ENCODE data around the gene NSUN5.
"Not testable (repeated sequence)": the region's sequence is repeated elsewhere in the genome, so short reads cannot be mapped to it uniquely, and the experiment has no call there.

The NSUN5 gene

DNA sequence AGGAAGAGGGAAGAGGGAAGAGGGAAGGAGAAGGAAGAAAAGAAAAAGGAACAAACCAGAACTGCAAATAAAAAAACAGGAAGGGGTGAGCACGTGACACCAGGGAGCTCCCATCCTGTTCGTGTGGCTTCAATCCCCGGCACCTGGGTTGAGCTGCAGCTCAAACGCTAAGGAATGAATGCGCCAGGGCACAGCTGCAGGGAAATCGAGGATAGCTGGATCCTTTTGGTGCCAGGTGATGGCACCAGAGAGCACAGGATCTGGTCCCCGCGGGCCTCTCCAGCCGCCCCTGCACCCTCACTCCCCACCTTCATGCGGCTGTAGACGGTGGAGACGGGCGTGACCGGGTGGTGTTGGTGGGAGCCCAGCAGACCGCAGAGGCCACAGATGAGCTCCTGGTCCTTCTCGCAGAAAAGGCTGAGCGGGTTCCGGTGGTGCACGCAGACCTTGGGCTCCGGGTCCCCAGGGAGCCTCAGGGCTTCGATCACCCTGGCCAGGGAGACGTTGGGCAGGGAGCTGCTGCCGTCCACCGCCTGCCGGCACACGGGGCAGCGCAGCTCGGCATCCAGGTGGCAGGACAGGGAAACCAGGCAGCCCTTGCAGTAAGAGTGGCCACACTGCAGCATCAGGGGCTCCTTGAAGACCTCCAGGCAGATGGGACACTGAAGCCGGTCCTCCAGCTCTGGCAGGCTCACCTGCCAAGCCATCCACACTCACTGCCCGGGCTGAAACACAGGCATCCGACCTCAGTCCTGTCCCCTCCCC is 15.6 kb upstream of the NSUN5 start:
- DNase-seq: peak; percentile 66

DNA sequence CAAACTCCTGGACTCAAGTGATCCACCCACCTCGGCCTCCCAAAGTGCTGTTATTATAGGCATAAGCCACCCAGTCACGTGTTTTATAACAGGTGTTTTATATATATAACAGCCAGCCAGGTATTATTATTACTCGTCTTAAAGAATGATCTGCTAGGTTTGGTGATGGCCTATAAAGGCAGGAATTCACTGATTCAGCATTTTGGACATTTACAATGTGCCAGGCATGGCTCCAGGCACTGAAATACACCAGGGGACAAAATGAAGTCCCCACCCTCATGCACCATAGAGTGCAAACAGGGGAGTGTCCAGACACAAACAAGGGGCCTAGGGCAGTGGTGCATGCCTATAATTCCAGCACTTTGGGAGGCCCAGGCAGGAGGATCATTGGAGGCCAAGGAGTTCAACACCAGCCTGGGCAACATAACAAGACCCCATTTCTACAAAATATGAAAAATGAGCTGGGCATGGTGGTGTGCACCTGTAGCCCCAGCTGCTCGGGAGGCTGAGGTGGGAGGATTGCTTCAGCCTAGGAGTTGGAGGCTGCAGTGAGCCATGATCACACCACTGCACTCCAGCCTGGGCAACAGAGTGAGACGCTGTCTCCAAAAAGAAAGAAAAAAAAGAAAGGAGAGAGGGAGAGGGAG is 14.9 kb upstream of the NSUN5 start:
- not testable (repeated sequence) for DNase-seq

DNA sequence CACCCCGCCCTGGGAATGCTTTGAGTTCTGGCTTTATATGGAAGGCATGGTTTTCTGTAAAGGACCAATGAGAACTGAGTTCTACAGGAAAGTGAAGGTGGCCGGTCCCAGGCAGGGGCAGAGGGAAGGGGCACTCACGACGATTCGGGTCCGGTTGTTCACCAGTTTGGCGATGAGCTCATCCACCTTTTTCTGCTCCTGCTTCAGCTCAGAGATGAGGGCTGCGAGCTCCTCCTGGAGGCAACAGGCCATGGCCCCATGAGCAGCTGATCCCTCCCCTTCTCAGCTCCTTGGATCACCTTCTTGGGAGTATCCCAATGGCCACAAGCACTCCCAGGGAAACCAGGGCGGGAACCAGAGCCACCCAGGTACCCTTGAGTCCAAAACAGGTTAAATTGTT is 11.4 kb upstream of the NSUN5 start:
- DNase-seq: not testable (repeated sequence)

DNA sequence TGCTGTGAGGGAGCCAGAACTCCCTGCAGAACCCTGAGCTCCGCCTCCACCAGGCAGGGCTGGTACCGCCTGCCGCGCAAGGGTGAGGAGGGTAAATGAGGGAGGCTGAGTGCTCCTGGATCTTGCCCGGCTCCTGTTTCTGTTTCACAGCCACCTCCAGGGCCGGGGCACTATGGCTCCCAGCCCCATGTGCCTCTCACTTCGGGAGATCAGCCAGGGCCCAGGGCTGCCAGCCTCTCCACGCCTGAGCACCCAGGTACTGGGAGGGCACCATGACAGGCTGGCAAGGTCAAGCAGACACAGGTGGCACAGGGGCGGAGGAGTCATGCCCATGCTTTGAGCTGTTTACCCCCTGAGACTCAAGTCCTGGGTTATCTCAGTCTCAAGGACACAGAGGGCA is 10.9 kb upstream of the NSUN5 start:
- not testable (repeated sequence) for DNase-seq

DNA sequence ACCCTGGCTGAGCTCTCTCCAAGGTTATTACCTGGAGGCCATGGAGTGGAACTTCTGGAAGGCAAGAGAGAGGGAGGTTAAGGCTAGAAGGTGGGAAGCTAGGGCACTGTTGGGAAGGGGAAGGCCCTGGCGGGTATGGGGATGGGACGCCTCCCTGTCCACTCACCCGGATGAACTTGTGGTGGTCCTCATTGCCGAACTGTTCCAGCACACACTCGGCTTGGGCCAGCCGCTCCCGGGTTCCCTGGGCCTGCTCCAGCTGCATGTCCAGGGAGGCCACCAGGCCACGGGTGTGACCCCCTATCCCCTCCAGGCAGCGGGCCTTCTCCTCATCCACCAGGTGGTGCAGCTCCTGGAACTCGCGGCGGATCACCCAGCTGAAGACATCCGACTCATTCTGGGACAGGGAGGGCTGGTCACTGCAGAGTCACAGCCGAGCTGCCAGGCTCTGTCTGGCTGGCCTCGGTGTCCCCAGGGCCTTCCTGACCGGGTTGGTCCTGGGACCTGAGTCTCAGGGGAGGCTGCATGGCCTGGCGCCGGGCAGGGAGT is 10.1 kb upstream of the NSUN5 start:
- DNase-seq: not testable (repeated sequence)

DNA sequence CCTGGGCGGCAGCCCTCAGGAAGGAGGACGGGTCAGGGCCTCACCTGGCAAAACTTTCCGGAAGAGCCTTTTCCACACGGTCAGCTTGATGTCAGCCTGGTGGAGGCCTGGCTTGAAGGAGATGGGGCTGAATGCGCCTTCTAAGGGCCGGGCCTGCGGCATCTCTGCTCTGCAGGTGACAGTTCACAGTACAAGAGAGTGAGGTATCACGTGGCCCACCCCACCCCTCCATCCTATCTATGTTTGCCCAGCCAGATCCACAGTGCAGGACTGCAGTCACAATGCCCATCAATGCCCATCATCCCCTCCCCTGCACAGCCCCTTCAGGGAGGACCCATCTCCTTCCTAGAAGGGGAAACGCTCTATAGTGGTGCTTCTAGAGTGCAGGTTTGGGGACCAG is 7.9 kb upstream of the NSUN5 start:
- no peak for DNase-seq

DNA sequence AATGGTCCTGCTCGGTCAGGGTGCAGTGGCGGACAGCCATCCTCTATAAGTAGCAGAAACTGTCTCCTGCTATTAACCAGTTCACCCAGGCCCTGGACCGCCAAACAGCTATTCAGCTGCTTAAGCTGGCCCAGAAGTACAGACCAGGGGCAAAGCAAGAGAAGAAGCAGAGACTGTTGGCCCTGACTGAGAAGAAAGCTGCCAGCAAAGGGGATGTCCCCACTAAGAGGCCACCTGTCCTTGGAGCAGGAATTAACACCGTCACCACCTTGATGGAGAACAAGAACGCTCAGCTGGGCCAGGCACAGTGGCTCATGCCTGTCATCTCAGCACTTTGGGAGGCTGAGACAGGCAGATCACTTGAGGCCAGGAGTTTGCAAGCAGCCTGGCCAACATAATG is 5.6 kb upstream of the NSUN5 start:
- no peak for DNase-seq

DNA sequence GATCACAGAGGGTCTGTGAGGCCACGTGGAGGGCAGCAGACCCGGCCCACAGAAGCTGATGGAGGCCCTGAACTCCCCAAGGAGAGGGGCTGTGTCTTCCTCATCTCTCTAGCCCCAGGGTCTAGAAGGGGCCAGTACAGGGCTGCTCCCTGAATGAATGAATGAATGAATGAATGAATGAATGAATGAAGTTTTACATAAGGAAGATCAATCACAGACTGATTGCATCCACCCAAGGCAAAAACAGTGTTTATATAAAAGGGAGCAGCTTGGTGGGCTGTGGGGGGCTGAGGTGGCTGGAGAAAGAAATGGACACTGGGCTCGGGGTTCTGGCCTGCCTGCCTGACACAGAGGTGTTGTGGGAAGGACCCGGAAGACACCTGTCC is 4.9 kb upstream of the NSUN5 start:
- no peak for DNase-seq

DNA sequence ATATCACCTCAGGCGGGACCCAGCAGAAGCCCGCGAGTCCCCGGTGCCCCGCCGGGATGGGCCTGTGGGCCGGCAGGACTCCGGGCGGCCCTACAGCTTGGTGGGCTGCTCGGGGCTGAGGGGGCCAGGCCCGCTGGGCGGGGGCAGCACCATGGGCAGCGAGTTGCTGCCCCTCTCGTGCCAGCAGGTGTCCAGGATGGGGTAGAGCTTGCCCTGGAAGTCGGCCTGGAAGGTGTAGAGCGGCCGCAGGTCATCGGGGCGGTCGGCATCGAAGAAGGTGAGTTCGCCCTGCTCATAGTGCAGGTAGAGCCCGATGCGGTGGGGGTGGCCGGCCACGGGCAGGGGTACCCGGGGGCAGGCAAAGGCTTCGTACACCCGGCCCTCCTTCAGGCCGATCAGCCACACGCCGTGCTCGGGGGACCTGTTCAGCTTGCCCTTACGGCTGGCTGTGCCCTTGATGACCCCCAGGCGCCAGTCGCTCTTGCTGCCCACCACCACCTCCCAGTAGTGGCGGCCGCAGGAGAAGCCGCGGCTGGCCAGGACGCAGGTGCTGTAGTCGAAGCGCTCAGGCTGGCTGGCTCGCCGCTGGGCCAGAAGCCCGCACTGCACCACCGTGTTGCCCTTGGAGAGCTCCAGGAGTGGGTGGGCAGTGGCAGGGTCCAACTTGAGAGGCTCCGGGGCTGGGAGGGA is 4.3 kb upstream of the NSUN5 start:
- DNase-seq: no peak

DNA sequence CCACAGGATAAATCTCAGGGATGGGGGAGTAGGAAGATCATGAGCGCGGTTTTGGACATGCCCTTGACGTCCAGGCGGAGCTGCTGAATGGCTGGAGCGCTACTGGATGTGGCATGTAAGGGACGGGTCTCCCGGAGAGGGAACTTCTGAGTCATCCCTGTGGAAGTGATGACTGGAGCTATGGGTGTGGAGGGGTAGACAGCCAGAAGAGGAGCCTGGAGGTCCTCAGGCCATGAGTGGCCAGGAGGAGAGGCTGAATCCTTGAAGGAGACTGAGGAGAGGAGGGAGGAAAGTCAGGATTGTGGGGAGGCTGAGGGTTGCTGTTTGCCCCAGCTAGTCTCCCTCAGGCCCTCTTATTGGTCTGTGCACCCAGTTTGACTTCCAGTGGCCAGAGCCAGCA is 2.8 kb upstream of the NSUN5 start:
- peak; percentile 25 for DNase-seq

DNA sequence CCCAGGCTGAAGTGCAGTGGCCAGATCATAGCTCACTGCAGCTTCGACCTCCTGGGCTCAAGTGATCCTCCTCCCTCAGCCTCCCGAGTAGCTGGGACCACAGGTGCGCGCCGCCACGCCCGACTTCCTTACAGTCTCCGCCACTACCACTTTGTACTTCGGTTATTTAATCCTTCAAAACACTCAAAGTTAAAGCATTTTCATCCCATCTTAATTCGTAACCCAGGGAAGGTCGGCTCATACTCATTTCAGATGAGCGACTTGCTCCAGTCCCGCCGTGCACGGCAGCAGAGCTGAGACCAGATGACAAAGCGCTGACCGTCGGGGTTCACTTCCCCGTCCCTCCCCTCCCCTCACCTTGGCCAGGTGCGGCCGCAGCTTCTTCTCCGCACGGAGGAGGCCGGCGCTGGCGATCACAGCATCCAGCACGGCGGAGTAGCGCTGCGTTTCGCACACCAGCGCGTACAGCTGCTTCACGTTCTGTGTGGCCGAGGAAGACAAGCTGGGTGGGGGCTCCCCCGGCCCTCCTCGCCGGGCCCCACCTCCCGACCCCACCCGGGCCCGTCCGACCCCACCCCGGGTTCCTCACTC is 457 bp downstream of the NSUN5 start:
- DNase-seq: no peak

DNA sequence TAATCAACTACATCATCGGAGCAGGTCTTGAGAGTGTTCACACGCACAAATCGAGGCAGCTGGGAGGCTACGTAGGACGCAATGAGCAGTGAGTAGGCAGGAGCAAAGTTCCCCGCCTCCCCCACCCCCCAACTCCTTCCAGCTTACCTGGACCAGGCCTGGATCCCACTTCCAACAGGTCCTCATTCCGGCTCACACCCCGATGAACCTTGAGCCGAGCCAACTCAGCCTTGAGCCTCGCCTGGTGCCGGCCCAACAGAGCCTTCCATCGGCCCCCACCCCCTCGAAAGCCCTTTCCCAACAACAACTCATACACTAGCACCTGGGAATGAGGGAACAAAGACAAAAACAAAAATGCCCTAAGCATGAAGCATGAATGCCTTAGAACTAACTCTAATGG is 1.2 kb downstream of the NSUN5 start:
- DNase-seq: no peak

DNA sequence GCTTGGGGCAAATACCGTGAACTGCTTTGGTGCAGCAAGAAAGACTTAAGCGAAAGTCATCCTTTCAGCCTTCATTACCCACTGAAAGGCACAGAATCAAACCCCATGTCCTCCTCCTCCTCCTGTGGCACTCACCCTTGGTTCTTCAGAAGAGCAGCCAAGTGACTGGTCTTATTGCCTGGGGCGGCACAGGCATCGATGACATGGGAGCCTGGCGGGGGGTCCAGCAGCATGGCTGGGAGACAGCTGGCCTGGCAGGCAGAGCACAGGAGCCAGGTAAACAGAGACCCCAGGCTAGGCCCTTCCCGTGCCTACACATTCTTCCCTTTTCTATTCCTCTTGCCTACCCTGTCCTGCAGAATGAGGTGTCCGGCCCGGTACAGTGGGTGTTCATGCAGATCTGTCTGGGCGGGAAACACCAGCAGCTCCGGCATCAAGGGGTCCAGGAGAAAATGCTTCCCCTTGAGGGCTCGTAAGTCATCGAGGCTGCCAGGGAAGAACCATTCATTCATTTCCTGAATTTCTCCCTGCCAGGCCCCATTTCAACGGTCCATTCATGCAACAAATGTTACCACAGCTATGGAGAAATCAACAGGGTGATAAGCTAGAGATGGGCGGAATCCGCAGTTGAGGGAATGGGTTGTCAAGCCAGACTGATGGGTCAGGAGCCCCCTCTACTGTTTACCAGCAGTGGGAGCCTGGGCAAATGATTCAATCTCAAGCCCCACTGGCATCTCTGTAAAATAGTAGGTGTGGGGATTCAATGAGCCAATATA is 3.8 kb downstream of the NSUN5 start:
- not testable (repeated sequence) for DNase-seq

DNA sequence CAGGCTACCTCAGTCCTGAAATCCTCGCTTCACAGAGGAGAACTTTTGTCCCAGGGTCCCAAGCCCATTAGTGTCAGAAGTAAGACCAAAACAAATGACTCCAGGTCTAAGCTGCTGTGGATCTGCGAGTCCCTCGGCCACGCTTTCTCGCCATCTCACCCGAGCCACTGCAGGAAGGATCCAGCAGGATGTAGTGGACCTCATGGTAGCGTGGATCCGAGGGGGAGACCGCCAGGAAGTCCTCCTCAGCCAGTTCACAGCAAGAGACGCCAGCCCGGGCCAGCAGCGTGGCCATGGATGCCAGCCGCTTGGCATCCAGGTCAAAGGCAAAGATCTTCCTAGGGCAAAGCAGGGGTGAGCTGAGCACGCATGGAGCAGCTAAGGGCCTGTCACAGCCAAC is 4.6 kb downstream of the NSUN5 start:
- no peak for DNase-seq

DNA sequence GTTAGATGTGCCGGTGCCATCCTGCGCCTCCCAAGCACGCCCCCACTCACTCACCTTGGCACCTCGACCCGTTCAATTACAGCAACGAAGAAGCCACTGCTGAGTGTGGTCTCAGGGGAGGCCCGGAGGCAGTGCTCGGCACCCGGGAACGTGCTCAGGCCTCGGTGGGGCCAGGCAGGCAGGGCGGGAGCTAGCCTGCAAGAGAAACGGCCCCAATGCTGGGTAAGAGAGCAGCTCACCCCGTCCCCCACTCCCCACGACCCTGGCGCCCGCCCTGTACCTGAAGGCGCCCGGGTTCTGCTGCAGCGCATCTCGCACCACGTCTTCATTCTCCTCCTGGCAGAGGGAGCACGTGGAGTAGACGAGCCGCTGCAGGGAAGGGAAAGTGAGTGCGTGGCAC is 5.1 kb downstream of the NSUN5 start:
- no peak for DNase-seq

DNA sequence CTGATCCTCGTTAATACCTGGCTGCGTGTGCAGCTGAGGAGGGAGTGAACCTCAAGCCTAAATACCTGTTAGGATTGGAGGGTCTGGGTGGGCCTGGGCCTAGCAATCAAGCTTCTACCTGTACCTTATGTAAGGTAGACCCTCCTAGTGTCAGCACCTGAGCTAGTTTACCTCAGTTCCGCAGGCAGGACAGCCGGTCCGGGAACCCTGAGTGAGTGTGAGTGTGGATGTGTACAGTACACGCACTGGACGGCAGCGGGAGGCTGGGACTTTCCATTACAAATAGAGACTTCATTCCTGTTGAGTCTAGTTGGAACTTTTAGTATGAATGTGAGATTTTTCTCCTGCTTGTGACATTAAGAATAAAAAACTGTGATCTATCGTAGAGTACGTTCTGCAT is 5.8 kb downstream of the NSUN5 start:
- not testable (repeated sequence) for DNase-seq

DNA sequence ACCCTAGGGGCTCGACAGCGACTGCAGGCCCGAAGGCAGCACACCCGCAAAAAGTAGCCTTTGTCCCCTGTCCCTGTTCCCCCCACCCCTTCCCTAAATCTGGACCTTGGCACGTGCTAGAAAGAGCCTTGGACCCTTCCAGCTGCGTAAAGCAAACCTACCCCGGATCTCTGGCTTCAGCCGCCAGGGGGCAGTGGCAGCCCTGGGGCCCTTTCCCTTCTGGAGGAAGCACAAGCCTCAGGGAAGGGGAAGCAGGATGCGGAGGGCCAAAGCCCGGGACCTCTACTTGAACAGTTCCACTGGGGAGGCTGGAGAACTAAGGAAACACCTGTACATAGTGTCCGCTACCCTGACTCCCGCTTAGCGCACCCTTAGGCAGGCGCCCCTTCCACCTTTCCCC is 7.5 kb downstream of the NSUN5 start:
- not testable (repeated sequence) for DNase-seq

DNA sequence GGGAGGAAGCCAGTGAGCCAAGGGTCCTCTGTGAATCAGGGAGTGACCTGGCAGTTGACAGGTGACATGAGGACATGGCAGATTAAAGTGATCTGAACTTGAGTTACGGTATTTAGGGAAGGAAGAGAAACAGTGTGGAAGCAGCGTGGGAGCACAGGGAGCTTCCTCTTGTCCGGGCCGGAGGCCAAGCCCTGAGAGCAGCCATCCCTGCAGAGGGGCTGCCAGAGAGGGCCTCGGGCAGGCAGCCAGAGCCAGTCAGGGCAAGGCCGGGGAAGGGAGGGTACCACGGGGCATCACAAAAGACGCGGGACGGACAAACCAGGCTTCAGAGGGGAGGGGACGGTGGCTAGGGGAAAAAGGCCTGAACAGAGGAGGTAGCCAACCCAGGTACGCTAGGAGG is 8.8 kb downstream of the NSUN5 start:
- DNase-seq: not testable (repeated sequence)

DNA sequence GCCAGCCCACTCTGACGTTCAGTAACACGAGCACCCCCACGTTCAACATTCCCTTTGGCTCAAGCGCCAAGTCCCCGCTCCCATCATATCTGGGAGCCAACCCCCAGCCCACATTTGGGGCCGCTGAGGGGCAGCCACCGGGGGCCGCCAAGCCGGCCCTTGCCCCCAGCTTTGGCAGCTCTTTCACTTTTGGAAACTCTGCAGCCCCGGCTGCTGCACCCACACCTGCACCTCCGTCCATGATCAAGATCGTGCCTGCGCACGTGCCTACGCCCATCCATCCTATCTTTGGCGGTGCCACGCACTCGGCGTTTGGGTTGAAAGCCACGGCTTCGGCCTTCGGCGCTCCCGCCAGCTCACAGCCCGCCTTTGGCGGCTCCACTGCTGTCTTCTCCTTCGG is 10.9 kb downstream of the NSUN5 start:
- DNase-seq: not testable (repeated sequence)

DNA sequence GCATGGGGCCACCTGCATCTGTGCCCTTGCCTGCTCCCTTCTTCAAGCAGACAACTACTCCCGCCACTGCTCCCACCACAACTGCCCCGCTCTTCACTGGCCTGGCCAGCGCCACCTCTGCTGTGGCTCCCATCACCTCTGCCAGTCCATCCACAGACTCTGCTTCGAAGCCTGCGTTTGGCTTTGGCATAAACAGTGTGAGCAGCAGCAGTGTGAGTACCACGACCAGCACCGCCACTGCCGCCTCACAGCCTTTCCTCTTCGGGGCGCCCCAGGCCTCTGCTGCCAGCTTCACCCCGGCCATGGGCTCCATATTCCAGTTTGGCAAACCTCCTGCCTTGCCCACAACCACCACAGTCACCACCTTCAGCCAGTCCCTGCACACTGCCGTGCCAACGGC is 11.4 kb downstream of the NSUN5 start:
- not testable (repeated sequence) for DNase-seq

DNA sequence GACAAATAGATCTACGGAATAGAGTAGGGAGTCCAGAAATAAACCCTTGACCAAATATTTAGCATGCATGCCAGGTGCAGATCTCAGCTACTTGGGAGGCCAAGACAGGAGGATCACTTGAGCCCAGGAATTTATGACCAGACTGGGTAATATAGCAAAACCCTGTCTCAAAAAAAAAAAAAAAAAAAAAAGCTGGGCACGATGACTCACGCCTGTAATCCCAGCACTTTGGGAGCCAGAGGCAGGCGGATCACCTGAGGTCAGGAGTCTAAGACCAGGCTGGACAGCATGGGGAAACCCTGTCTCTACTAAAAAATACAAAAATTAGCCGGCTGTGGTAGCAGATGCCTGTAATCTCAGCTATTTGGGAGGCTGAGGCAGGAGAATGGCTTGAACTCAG is 31.4 kb downstream of the NSUN5 start:
- not testable (repeated sequence) for DNase-seq

DNA sequence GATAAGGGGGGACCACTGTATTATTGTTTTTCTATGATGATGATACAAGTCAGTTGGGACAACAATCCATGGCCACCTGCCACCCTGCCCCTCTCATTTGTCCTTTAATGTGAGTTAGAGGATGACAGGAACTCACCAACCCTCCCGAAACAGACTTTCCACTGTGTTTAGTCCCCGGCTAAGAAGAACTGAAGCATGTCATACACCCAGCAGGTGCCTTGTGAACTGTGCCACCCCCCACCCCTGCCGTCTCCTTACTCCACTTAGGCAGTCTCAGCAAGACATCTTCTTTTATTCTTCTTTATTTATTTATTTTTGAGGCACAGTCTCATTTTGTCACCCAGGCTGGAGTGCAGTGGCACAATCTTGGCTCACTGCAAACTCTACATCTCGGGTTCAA is 40.8 kb downstream of the NSUN5 start:
- not testable (repeated sequence) for DNase-seq
